ACHN (cell line): Measurements from ENCODE around the gene RAD54L.

Experiments used
- DNase-seq: peaks from one replicate; pipeline ENCODE4 v3.0.0-alpha.2; 2015
- in situ Hi-C: cut with HindIII; loops from 2 replicates; pipeline ENCODE4 v1.10.0; 2017; ENCODE audit warnings: low sequenced_read_pairs, low pct_ligation_motif_present, low pct_unique_long_range_greater_than_20kb

Gene RAD54L

GRCh38 chr1:46278807-46279206, 31.2 kb downstream of the RAD54L start:
- in situ Hi-C loops: no loop called here
- DNase-seq: no peak

- in situ Hi-C loops: no loop called here
- DNase-seq: no peak
Measured at GRCh38 chr1:46280092-46280491, 32.5 kb downstream of the RAD54L start.

GRCh38 chr1:46281021-46281420, 33.5 kb downstream of the RAD54L start:
- in situ Hi-C loops: no loop called here
- no peak for DNase-seq

DNA sequence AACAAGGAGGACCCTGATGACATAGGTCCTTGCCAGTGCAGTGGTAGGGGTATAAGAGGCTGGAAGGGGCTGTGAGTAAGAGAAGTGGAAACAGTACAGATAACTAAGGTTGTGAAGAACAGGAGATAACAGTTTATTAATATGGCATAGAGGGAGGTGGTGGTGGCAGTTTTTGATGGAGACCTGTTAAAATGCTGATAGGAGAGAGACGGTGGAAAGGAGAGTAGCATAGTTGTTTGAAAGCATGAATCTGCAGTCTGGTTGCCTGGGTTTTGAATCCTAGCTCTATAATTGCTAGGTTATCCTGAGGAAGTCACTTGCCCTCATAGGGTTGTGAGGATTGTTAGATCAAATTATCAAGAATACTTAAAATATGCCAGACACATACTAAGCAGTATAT, 36.5 kb downstream of the RAD54L start:
- in situ Hi-C loops: no loop called here
- no peak for DNase-seq

- in situ Hi-C loops: no loop called here
- DNase-seq: no peak
Measured at GRCh38 chr1:46284597-46285564, 37.3 kb downstream of the RAD54L start.

GRCh38 chr1:46285730-46286477, 38.3 kb downstream of the RAD54L start:
- DNase-seq: no peak
- in situ Hi-C loops: no loop called here

- in situ Hi-C loops: no loop called here
- DNase-seq: peak; percentile 7
Measured at GRCh38 chr1:46288485-46289133, 41.0 kb downstream of the RAD54L start.

GRCh38 chr1:46289134-46289494, 41.6 kb downstream of the RAD54L start:
- DNase-seq: no peak
- in situ Hi-C loops: no loop called here

GRCh38 chr1:46289976-46290375, 42.4 kb downstream of the RAD54L start:
- in situ Hi-C loops: no loop called here
- no peak for DNase-seq

DNA sequence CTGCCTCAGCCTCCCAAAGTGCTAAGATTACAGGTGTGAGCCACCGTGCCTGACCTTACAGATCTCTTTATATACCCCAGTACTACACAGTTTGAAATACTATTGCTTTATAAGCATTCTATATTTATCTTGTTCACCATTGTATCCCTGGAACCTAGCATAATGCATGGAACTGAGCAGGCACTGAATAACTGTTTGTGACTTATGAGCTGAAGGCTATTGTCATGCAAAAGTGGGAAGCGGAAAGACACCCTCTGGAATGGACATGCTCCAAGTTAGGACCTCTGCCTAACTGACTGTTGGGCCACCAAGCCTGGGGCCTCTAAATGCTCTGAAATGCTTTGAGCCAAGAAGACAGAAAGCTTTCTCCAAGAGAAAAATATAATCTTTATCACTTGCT, 47.7 kb downstream of the RAD54L start:
- in situ Hi-C loops: no loop called here
- DNase-seq: no peak

- no peak for DNase-seq
- in situ Hi-C loops: no loop called here
Measured at GRCh38 chr1:46298387-46298786, 50.8 kb downstream of the RAD54L start.

GRCh38 chr1:46300673-46301405, 53.3 kb downstream of the RAD54L start:
- in situ Hi-C loops: no loop called here
- no peak for DNase-seq

DNA sequence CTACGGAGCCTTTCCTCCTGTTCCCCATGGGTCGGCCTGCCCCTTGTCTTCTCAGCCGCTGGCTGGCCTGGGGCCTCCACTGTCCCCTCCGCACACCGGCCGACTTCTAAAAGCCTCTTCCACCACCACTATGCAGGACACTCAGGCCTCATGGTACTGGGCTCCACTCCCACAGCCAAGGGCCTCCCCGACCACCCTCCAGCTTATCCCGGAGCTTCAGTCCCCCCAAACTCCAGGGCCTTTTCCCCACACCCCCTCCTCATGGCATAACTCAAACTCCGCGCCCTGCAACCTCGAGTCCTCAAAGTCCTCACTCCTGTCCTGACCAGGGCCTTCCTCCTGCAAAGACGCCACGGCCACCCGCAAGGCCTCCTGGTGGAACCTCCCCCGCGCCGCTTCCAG, 53.8 kb downstream of the RAD54L start:
- in situ Hi-C loops: no loop called here
- no peak for DNase-seq

DNA sequence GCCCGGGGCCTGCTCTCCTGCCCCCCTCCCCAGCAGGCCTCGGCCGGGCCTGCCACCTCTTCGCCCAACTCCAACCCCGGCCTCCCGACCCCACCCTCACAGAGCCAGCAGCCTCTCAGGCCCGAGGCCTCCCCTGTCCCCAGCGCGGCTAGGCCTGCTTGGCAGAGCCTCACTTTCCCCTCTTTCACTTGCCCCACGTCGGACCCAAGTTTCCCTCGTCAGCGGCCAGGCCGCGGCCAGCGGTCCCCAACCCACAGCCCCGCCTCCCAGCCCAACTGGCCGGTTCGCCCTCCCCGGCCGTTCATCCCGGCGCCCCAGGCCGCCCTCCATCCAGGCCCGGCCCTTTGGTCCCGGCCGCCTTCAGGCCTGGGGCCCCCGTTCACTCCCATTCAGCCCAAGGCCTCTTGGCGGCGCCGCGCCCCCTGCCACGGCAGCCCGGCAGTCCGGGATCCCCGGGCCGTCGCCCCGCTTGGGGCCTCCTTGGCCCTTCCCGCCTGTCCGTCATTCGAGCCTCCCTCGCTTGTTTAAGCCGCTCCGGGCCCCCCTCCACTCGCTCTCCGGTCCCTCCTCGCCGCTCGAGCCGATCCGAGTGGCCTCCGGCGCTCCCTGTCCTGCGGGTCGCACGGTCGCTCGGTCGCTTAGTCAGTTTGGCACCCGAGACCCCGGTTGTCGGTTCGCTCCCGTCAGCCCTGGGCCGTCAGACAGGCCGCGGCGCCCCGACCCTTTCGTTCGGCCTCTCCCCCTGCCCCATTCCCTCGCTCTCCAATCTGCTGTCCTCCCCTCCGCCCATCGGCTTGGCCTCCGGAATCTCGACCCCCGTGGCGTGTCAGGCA, 54.5 kb downstream of the RAD54L start:
- in situ Hi-C loops: no loop called here
- peak; percentile 42 for DNase-seq

DNA sequence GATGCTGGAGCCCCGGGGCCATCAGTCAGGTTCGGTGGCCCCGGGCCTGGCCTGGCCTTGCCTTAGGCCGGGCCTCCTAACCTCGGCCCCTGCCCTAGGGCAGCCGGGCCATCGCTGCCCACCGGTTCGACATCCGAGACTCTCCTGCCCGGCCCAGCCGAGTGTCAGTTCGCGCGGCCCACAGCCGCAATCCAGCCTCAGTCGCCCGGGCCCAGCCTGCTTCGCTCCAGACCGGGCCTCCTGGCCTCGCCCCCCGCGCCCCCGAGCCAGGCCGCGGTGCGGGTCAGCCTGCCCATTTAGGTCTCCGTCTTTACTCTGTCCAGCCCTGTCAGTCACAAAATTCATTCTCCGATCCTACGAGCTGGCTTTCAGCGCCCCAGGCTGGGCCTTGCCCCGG, 55.1 kb downstream of the RAD54L start:
- no peak for DNase-seq
- in situ Hi-C loops: no loop called here

DNA sequence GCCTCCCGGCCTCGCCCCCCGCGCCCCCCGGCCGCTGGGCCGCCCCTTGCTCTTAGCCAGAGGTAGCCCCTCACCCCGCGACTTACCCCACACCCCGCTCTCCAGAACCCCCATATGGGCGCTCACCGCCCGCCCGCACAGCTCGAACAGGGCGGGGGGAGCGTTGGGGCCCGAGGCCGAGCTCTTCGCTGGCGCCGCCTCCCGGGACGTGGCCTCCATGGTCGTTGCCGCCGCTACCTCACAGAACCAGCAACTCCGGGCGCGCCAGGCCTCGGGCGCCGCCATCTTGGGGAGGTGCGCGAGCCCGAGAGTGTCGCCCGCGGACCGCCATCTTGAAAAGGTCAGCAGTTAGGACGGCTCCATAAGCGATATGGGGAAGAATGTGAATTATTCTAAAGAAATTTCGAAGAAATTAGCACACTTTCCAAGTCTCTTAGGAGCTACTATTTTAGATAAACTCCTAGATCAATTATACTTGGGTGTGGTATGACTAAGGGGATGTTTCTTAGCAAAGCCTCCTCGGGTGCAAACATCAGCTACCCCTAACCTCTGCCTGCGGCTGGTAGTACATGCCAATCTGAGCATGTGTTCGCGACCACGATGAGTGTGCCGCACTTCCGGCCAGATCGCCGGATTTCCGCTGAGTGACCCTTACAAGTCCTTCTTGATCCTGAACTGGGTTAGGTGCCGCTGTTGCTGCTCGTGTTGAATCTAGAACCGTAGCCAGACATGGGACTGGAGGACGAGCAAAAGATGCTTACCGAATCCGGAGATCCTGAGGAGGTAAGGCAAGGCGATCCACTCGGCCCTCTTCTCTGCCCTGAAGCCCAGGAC, 55.7 kb downstream of the RAD54L start, which contains the start of the genes LRRC41 and UQCRH:
LRRC41 (minus strand) TSS at position 579 of the 834 bp plus-strand sequence; CDS start at position 285, 294 bp downstream.
UQCRH (plus strand) TSS at position 661 of the 834 bp plus-strand sequence; CDS start at position 730, 69 bp downstream.
- in situ Hi-C loops: no loop called here
- DNase-seq: peak; percentile 92

GRCh38 chr1:46303872-46304326, 56.3 kb downstream of the RAD54L start:
- DNase-seq: peak; percentile 18
- in situ Hi-C loops: no loop called here
